KG1 (cell line): ENCODE measurements around the gene STXBP6.

Source experiments
- DNase-seq: peaks from one replicate; lab custom pipeline; 2025; lab: John Stamatoyannopoulos, UW

Gene STXBP6

DNA sequence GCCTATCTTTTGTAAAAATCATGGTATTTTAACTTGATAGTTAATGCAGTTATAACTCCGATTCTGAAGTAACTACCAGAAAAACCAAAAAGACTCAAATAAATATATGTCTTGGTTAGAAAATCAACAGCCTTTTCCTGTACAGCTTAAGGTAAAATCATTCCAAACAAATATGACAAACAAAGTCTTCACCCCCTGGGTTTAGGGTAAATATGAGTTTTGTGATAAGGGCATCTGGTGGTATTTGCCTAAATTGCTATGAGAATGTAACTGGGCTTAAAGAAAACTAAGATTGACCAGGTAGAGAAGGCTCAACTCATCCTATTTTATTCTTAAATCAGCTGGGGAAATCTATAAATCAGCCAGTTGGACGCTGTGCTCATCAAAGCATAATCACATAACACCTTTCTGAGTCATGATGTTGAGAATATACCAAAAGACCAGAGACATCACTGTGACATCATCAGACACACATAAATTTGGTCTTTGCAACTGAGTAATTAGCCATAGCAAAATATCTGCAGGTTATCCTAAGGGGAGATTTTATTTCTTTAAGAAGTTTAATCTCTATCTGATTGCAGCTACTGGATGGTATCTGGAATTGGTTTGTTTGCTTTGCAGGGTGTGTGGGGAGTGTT, 133.9 kb downstream of the STXBP6 start:
- DNase-seq, result no peak

GRCh38 chr14:24915403-24915921, 134.5 kb downstream of the STXBP6 start:
- no peak for DNase-seq

DNA sequence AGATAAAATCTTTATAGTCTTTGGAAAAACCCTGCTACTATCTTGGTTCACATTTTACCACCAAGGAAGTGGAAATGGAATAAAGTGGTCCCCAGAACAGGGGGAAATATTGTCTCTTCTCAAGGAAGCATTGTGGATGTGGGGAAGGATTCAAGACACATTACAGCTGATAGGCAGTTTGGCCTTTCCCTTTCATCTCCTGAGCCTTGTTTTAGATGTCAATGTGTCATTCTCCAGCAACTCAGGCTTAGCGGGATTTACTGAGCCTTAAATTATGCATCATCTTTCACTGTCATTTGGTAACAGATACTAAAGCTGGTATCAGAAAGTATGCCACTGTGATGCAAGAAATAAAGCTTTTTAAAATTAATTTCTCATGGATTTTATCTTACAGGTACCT, 136.2 kb downstream of the STXBP6 start:
- DNase-seq, result no peak

- DNase-seq, result no peak
These were observed 136.9 kb downstream of the STXBP6 start for GRCh38 chr14:24913021-24913420.

- DNase-seq, result no peak
These were observed 138.4 kb downstream of the STXBP6 start for GRCh38 chr14:24911324-24912109.

DNA sequence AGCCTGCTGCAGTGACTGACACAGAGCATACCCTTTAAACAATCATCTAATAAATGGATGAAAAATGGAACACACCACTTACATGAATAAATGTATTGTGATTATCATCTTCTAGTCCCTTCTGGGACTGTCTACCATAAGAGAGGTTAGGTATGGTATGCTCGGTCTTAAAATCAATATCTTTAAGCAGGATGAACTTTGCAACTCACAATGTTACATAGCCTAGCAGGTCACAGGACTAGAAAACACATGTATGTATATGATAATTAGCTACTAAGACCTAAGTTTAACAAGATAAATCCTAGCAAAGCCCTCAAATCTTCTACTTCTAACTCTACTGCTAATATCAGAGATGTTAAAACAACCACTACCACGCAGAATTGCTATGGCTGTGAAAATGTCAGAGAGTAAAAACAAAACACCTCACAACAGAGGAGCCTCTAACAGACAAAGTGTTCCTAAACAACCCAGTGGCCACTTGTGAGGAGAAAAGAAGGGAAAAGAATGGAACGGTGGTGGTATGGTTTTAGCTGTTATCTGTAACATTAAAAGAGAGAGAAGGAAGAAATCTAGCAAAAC, 139.4 kb downstream of the STXBP6 start:
- DNase-seq, result no peak

GRCh38 chr14:24909523-24910302, 140.2 kb downstream of the STXBP6 start:
- no peak for DNase-seq

- DNase-seq, result no peak
These were observed 141.2 kb downstream of the STXBP6 start for GRCh38 chr14:24908592-24909236.

DNA sequence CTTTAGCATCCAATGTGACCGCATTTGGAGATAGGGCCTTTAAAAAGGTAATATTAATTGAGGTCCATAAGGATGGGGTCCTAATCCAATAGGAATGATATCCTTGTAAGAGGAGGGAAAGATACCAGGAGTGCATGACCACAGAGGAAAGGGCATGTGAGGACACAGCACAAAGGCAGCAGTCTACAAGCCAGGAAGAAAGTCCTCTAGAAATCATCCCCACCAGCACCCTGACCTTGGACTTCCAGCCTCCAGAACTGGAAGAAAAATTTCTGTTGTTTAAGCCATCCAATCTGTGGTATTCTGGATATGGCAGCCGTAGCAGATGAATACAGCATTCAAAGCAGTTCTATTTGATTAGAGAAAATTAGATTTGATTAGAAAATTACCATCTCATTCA, 145.4 kb downstream of the STXBP6 start:
- DNase-seq, result no peak

DNA sequence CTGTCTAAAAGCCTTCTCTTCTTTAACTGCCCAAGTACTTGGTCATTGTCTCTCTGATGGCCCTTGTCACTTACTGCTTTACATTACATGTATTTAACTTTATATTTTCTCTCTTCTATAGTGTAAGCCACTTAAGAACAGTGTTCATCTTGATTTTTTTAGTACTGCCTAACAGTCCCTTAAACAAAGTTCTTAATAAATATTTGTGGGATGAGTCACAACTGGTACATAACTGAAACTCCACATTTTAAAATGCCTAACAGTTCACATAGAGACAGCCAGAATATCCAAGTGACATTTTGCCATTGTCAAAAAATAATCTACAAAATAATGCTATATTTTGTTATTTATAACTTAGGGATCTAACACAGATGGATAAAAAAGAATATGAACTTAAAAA, 146.6 kb downstream of the STXBP6 start:
- no peak for DNase-seq

DNA sequence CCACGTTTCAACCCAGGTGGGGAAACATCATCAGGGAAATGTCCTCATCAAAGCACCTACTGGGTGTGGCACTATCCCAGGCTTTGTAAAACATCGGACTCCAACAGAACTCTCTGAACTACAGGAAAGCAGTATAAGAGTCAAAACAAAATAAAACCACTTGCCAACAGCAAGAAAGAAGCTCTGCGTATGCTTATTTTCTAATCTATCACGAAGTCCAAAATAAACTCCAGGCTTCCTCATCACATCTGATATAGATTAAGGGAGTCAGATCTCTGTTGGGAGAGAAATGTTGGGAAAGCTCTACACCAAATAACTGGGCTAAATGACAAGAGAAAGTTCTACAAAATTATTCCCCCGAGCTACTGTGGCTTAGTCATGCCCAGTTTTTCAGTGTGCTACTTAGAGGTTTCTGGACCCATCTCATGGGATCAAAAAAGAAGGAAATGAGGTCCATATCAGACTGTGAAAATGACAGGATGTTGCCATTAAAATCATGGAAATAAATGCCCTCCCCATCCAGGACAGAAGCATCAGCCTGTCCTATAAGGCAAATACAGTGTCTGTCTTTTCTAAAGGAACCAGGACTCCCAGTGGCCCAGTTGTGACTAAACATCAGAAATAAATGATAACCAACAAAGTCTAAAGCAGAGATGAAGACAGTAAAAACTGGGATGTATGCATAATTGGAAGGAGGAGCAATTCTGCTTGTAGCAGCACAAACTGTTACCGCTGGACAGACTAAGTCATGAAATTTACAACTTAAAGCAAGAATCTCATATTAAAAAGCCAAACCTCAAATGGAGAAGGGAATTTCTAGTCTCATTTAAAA, 149.5 kb downstream of the STXBP6 start:
- DNase-seq, result no peak

- DNase-seq, result no peak
These were observed 152.2 kb downstream of the STXBP6 start for GRCh38 chr14:24897793-24898192.

GRCh38 chr14:24895622-24896021, 154.3 kb downstream of the STXBP6 start:
- DNase-seq, result no peak

GRCh38 chr14:24895243-24895583, 154.7 kb downstream of the STXBP6 start:
- no peak for DNase-seq

- no peak for DNase-seq
These were observed 155.2 kb downstream of the STXBP6 start for GRCh38 chr14:24894583-24895242.

DNA sequence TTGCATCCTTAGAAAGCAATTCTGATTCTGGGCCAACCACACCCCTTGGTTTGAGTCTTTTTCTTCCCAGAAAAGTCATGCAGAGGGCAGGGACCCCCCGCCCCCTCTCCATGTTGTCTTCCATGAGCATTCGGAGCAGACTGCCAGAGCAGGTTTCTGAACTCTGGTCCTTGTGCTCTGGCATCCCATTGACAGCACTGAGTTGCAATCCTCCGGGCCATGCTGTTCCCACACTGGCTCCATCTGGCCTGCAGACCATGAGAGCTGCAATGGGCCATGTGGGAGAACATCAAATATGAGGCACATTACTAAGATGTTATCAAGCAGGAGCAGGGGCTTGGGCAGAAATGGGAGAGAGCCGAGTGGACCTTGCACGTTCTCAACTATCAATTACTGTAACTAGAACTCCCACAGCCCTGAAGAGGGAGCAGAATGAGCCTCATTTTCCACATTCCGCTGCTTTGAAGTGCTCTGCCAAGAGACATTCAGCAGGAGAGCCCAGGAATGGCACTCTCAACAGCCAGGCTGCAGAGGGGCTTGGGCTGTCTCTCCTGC, 157.4 kb downstream of the STXBP6 start:
- DNase-seq, result no peak

DNA sequence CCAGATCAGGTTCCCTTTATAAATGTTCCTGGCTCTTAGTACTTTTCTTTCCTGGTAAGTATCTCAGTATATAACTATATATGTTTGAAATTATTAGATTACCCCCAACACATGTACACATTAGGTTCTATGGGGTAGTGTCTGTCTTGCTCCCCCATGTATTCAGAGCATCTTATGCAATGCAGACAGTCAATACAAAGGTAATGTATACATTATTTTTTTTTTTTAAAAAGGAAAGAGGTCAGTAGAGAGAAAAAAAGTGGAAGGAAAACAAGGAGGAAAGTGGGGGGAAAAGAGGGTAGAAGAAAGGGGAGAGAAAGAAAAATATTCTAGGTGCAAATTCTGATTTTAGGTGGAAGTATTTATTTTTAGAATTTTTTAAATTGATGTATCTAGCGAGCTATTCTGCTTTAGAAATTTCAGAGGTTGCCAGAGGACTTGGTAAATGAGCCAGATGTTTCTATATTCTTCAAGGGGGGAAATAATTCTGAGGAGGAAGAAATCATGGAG, 157.9 kb downstream of the STXBP6 start:
- DNase-seq, result no peak

- DNase-seq, result no peak
These were observed 159.2 kb downstream of the STXBP6 start for GRCh38 chr14:24890716-24891115.

GRCh38 chr14:24889843-24890242, 160.1 kb downstream of the STXBP6 start:
- DNase-seq, result no peak

DNA sequence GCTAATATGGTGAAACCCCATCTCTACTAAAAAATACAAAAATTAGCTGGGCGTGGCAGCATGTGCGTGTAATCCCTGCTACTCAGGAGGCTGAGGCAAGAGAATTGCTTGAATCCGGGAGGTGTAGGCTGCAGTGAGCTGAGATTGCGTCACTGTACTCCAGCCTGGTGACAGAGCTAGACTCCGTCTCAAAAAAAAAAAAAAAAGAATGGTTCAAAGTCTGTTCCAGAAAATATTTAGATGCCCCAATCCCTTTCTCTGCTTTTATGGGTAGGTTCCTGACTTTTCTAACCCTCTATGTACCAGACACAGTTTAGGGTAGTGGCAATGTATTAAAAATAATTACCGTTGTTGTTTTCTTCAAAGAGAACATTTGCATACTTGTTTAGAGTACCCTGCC, 161.4 kb downstream of the STXBP6 start:
- no peak for DNase-seq
